ENCODE measurements around the gene TLK1. TPM values are rescaled to one million over a fixed set of nuclear protein-coding genes. Genes with fewer than 3 reads are reported as not detected.

Gene TLK1
- total RNA-seq: 10 to 100 TPM; 31.5 to 31.8 TPM
- long read RNA-seq, full-length matches to known transcripts: 2 of 6 reads
- long read RNA-seq, partial matches to known transcripts: 1 of 6 reads
- long read RNA-seq, other reads (novel, unspliced or antisense): 3 of 6 reads

DNA sequence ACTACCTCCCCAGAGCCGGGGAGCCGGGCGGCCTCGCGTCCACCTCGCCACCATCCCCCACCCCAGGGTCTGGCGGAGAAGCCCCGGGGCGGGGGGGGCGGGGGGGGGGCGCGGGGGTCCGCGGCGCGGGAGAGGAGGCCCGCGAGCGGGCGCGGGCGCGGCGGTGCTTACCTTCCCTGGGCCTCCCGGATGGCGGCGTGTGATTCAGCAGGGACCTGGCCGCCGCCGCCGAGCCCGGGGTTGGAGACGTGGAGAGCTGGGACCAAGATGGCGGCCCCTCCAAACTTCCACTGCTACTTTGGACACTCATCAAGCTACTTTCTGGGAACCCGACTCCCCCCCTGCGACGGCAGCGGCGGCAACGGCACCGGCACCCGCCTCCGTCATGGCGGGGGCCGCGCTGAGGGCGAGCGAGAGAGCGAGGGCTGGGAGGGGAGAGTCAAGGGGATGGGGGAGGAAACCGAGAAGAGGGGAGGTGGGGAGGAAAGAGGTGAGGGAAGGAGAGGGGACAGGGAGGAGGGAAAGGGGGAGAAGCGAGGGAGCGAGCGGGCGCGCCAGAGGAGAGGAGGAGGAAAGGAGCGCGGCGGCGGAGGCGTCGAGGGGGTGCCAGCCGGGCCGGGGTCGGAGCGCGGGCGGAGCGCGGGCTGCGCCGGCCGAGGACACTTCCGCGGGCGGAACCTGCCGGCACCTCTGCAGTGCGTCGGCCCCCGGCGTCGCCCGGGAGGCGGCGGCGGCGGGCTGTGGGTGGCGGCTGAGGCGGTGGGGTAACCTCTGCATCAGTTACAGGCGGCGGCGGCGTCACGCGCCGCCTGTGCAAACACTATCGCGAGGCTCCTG is at the start of gene TLK1:
TSS of gene TLK1 (minus strand) at position 775 of the 837 bp plus-strand sequence. CDS start at position 310, 465 bp downstream.
- ATAC-seq: peak; percentile 77 to 86
- intact Hi-C loops (cut with DNase I): loop anchor here in 1 of 2 donors (5.0 to 10.0 kb wide), 2 partner anchors 188 to 254 kb away; no protein-coding TSS in a partner anchor
- peak; percentile 77 for DNase-seq

DNA sequence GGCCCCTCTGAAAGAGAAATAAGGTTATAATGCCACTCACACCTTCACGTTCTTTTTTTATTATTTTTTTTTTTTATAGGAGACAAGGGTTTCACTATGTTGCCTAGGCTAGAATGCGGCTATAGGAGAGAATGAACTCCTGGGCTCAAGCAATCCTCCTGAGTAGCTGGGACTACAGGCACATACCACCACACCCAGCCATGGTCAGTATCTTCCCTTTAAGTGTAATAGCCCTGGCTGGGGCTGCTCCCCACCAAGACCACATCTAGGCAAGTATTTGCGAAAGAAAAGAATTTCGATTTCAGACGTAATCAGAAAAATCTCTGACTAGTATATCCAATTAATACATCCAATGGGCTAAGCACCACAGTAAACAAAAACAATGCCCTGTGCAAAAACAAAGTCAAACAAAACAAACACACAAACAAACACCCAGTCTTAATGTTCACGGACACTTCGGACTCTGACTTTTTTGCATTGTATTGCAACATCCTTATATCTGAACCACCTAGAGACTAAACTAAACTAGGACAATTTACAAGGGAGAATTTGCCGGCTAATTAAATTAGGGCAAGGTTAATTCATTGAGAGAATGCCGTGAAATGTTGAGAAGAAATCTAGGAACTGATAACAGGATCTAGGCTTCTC is 49.6 kb upstream of the TLK1 start:
- DNase-seq (no peak), ATAC-seq (no peak)
- intact Hi-C loops (cut with DNase I): no loop called here

DNA sequence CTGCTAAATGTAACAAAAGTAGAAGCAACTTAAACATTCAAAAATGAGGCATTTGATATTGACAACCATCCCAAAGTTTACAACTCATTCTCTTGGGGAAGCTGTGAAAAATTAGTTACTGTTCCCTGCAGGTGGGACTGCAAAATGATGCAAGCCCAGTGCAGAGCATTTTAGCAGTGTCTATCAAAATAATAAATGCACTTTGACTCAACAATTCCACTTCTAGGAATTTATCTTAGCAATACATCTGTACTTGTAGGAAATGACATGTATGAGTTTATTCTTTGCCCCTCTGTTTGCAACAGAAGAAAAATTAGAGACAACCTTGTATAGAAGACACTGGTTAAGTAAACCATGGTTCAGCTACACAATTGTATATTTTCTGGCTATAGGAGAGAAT is 48.0 kb upstream of the TLK1 start:
- intact Hi-C loops (cut with DNase I): no loop called here
- DNase-seq: no peak
- no peak for ATAC-seq

- intact Hi-C loops (cut with DNase I): no loop called here
Measured at GRCh38 chr2:171206422-171207115, 45.9 kb upstream of the TLK1 start.

DNA sequence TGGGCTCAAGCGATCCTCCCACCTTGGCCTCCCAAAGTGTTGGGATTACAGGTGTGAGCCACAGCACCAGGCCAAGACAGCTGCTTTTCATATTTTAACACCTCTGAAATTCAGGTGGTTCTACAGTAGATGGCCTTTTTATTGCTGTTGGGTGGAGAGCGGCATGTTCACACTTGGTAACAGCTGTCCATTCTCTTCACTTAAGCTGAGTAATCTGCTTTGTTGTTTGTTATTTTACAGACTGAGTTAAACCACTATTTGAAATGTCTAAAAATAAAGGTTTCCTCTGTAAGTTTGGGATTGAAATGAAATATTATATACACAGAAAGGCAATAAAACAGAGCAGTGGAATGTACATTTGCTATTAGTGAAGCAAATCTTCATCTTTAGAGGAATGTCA is 44.9 kb upstream of the TLK1 start:
- ATAC-seq (no peak), DNase-seq (no peak)
- intact Hi-C loops (cut with DNase I): no loop called here

More at GRCh38 chr2:171206422-171207115, 45.9 kb upstream of the TLK1 start:
- no peak for ATAC-seq
- no peak for DNase-seq

DNA sequence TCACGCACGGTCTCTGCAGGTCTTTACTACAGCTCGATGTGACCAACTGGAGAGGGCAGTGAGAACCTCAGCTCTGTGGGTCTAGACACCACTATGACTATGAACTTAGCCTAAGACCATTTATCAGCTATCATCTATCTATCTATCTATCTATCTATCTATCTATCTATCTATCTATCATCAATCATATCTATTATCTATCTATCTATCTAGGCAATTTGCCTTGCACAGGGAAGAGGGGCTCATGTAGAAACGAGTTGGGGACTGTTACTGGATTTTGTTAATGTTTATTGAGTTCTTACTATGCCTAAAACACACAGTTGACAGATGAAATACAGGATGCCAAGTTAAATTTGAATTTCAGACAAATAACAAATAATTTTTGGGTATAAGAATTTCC is 41.1 kb upstream of the TLK1 start:
- intact Hi-C loops (cut with DNase I): no loop called here
- DNase-seq (no peak), ATAC-seq (no peak)

- intact Hi-C loops (cut with DNase I): no loop called here
- DNase-seq (no peak), ATAC-seq (no peak)
Measured at GRCh38 chr2:171201271-171201670, 40.6 kb upstream of the TLK1 start.

GRCh38 chr2:171200469-171200868 is 39.8 kb upstream of the TLK1 start:
- intact Hi-C loops (cut with DNase I): no loop called here
- no peak for ATAC-seq
- DNase-seq: no peak

- no peak for ATAC-seq
- no peak for DNase-seq
- intact Hi-C loops (cut with DNase I): no loop called here
Measured at GRCh38 chr2:171191021-171191420, 30.3 kb upstream of the TLK1 start.

- DNase-seq (no peak), ATAC-seq (no peak)
- intact Hi-C loops (cut with DNase I): no loop called here
Measured at GRCh38 chr2:171187819-171188218, 27.1 kb upstream of the TLK1 start.

DNA sequence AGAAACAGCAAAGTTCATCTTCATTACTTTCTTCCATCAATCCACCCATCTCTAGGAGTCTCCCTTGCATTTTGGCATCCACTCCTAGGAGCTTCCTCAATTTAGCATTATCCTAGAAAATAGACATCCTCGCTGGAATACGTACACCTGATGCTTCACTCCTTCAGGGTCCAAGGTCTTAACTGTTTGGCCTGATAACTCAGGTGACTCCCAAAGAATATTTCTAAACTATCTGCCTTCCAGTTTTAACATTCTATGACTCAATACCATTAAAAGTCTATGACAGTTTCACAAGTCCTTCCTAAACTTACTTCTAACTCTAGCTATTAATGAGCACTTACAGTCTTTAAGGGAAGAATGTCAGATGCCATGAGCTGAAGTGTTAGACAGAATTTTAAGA is 26.5 kb upstream of the TLK1 start:
- no peak for ATAC-seq
- intact Hi-C loops (cut with DNase I): no loop called here
- no peak for DNase-seq

DNA sequence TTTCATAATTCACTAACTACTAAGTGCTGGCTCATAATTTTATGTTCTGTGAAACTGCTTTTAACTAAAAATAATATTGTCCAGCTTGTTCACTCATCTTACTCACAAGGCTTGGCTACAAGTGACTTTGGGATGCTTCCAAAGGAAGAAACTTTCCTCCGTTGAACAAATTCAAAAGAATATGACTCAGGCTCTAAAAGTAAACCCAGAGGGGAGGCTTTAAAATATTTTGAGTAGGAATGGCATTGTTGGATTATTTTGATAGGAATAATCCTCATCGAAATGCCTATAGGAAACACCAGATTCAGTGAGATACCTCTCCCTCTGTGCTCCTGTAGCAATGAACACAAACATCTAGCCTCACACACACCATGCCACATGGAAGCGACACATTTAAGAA is 25.2 kb upstream of the TLK1 start:
- DNase-seq: no peak
- intact Hi-C loops (cut with DNase I): no loop called here

GRCh38 chr2:171185165-171185818 is 24.6 kb upstream of the TLK1 start:
- intact Hi-C loops (cut with DNase I): no loop called here
- no peak for DNase-seq
- ATAC-seq: no peak

More for the DNA sequence above, 25.2 kb upstream of the TLK1 start:
- ATAC-seq: no peak

GRCh38 chr2:171181064-171182049 is 20.7 kb upstream of the TLK1 start:
- intact Hi-C loops (cut with DNase I): no loop called here
- ATAC-seq: no peak

DNA sequence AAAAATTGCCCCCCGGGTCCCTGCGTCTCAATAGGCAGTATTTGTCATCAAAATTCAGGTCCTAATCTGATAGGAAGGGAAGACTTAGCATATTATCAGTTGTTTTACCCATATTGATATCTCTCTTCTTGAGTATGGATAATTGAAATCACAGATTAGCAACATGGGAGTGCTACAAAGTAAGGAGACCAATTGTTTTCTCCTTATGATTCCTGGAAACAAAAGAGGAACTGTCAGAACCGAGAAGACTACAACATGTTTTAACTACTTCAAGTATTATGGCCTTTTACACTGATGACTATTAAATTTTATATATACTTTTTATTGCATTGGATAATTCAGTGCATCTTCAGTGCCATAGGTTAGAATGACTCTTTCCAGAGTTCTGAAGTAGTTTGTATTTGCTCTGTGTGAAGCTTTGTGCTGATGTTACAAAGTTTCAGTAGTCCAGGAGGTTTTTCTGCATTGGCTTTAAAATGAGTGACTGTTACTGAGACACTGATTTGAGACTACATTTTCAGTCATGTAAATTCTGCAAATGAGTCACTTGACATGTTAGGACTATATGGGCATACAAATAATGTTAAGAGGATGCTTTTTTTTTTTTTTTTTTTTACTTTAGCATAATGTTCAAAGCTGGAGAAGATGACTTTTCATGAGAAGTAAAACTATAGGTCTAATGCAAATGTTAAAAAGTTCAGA is 19.7 kb upstream of the TLK1 start:
- intact Hi-C loops (cut with DNase I): no loop called here
- DNase-seq (no peak), ATAC-seq (no peak)

More at GRCh38 chr2:171181064-171182049, 20.7 kb upstream of the TLK1 start:
- DNase-seq: no peak

GRCh38 chr2:171178993-171179392 is 18.3 kb upstream of the TLK1 start:
- intact Hi-C loops (cut with DNase I): no loop called here
- no peak for ATAC-seq
- DNase-seq: no peak

GRCh38 chr2:171176516-171176915 is 15.8 kb upstream of the TLK1 start:
- intact Hi-C loops (cut with DNase I): no loop called here
- ATAC-seq (no peak), DNase-seq (no peak)

- intact Hi-C loops (cut with DNase I): no loop called here
- DNase-seq (no peak), ATAC-seq (no peak)
Measured at GRCh38 chr2:171174075-171174474, 13.4 kb upstream of the TLK1 start.
